ENCODE results near the gene MIER3. TPM values are rescaled to one million over a fixed set of nuclear protein-coding genes. Genes with fewer than 3 reads are reported as not detected.

The MIER3 gene
- total and polyA plus RNA-seq, 8 donors: 3.9 to 30.8 (median 8.9) TPM

GRCh38 chr5:56988490-56988889 is 36.6 kb upstream of the MIER3 start:
- 83 to 94% (median 88%) methylated on average over 4 of the region's 4 CpGs for WGBS, 5 donors
- H3K4me1 ChIP-seq: peaks cover 0 to 9% (median 3%) of the 10 kb centered on the region in 4 donors
- H3K36me3 ChIP-seq: no peaks in the 10 kb centered on the region
- no peaks in the 10 kb centered on the region for H3K9me3 ChIP-seq
- TF ChIP-seq POLR2AphosphoS5 (IDR thresholded peaks at IDR 0.05) (no peak), CTCF (IDR thresholded peaks at IDR 0.05) (no peak), EP300 (IDR thresholded peaks at IDR 0.05) (no peak), POLR2A (IDR thresholded peaks at IDR 0.05) (no peak)
- intact Hi-C loops (cut with DNase I; ENCODE audit: low total_unique reads): no loop called here
- H3K4me3 ChIP-seq: no peak overlapping the region
- H3K27ac ChIP-seq: no peak overlapping the region
- DNase-seq: no peak
- H3K27me3 ChIP-seq: peaks cover 0 to 6% (median 0%) of the 10 kb centered on the region in 3 donors

- TF ChIP-seq POLR2A (IDR thresholded peaks at IDR 0.05) (no peak), POLR2AphosphoS5 (IDR thresholded peaks at IDR 0.05) (no peak), CTCF (IDR thresholded peaks at IDR 0.05) (no peak), EP300 (IDR thresholded peaks at IDR 0.05) (no peak)
- peaks cover 0 to 11% (median 0%) of the 10 kb centered on the region in 3 donors for H3K27me3 ChIP-seq
- H3K4me3 ChIP-seq: no peak overlapping the region
- peaks cover 0 to 9% (median 3%) of the 10 kb centered on the region in 4 donors for H3K4me1 ChIP-seq
- H3K9me3 ChIP-seq: no peaks in the 10 kb centered on the region
- intact Hi-C loops (cut with DNase I; ENCODE audit: low total_unique reads): no loop called here
- no peak overlapping the region for H3K27ac ChIP-seq
- 96 to 98% (median 97%) methylated on average over 4 of the region's 4 CpGs for WGBS, 5 donors
- H3K36me3 ChIP-seq: no peaks in the 10 kb centered on the region
- no peak for DNase-seq
Observed at GRCh38 chr5:56987171-56987570, 35.2 kb upstream of the MIER3 start.

- DNase-seq: no peak
- WGBS, 5 donors: 81 to 97% (median 87%) methylated on average over 1 of the region's 1 CpG
- TF ChIP-seq POLR2AphosphoS5 (IDR thresholded peaks at IDR 0.05): no peak
- TF ChIP-seq CTCF (IDR thresholded peaks at IDR 0.05): no peak
- Histone ChIP-seq H3K9me3 (no peaks in the 10 kb centered on the region), H3K4me1 (peaks cover 0 to 9% (median 3%) of the 10 kb centered on the region in 4 donors), H3K27me3 (peaks cover 0 to 12% (median 0%) of the 10 kb centered on the region in 3 donors), H3K36me3 (no peaks in the 10 kb centered on the region), H3K4me3 (no peak overlapping the region), H3K27ac (no peak overlapping the region)
- intact Hi-C loops (cut with DNase I; ENCODE audit: low total_unique reads): no loop called here
Observed at GRCh38 chr5:56986626-56986947, 34.7 kb upstream of the MIER3 start.

GRCh38 chr5:56985936-56986625 is 34.2 kb upstream of the MIER3 start:
- H3K4me1 ChIP-seq: peaks cover 0 to 9% (median 3%) of the 10 kb centered on the region in 4 donors
- H3K9me3 ChIP-seq: no peaks in the 10 kb centered on the region
- H3K27me3 ChIP-seq: peaks cover 0 to 16% (median 0%) of the 10 kb centered on the region in 3 donors
- intact Hi-C loops (cut with DNase I; ENCODE audit: low total_unique reads): no loop called here
- no peak overlapping the region for H3K27ac ChIP-seq
- 41 to 57% (median 46%) methylated on average over 3 of the region's 3 CpGs for WGBS, 5 donors
- no peak for DNase-seq
- H3K36me3 ChIP-seq: no peaks in the 10 kb centered on the region
- no peak overlapping the region for H3K4me3 ChIP-seq
- TF ChIP-seq POLR2A (IDR thresholded peaks at IDR 0.05) (no peak), CTCF (IDR thresholded peaks at IDR 0.05) (no peak), EP300 (IDR thresholded peaks at IDR 0.05) (no peak), POLR2AphosphoS5 (IDR thresholded peaks at IDR 0.05) (no peak)
